CD1c-positive myeloid dendritic cell (primary cell): ENCODE data around the gene GABBR2.
A peak's percentile ranks its signal among the peaks of the same experiment; 100 is the strongest.

Experiments
- DNase-seq: peaks from one replicate; pipeline ENCODE4 v3.0.0-alpha.2; 2016; ENCODE audit errors: extremely low spot score

GABBR2 gene

DNA sequence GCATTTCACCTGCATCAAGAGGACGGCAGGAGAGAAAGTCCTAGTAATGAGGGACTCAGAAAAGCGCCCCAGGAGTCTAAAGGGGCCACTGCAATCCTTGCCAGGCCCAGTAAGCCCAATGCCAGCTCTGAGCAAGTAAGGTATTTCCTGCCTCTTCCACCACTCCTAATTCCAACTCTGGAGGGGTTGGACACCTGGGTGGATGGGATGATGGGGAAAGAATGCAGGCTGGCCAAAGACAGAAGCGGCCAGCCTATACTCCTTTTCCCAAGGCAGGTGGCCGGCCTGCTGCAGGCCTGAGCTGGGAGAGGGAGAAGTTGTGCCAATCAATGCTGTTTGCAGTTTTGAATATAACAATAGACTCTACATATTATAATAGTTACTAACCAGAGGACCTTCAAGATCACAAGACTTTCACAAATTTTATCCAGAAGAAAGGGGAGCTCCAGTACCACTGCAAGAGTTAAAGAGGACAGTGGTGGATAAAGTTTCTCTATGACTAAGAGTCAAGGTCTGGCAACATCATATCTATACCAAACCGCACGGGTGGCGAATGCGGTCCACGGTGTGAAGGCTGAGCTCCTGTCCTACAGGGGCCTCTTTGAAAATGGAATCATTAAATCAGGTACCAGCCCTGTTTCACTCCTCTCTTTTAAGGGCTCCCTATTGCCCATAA lies 338.3 kb downstream of the GABBR2 start:
- DNase-seq, result no peak

DNA sequence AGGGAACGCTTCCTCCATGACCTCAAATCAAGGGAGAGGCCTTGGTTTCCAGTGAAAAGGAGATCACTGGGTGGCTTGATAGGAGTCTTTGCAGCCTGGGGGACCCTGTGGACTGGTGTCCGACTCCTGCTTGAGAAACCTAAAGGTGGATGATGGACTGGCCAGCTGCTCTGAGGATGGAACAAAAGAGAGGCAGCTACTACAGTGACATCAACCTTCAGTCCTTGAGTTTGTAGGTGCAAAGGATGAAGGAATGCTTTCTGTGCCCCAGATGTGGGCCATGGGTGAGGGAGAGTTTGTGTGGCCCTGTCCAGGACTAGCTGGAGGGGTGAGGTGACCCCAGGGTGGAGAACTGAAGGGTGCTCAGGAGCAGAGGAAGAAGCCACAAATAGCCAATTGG lies 338.8 kb downstream of the GABBR2 start:
- no peak for DNase-seq

DNA sequence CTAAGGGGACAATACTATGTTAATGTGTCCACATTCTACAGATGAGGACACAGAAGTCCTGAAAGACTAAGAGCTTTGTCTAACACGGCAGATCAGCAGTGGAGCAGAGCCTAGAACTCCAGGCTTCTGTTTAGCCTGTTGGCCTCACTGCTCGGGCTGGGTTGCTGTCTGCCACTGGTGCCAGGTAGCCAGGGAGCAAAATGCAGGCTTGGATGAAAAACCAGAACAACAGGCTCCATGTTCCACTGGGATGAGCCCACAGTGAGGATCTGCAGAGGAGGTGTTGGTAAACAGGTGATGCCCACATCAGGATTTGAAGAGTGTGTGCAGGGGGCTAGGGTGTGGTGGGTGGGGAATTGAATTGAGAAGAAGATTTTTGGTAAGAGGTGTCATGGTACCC lies 339.3 kb downstream of the GABBR2 start:
- no peak for DNase-seq

DNA sequence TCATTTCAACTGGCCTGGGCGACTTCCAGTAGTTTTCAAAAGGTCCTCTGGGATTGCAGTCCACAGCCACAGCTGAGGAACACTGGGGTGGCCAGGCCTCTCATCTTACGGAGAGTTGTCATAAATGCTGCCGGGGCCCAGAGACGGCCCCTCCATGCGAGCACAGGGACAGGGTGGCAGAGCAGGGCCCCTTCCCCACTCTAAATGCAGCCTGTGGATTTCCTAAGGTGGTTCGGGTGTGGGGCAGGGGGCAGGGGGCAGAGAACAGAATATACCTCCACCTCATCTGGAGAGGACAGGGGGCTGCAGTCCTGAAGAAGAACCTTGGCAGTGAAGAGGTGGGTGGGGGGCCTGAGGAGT lies 339.7 kb downstream of the GABBR2 start:
- no peak for DNase-seq

DNA sequence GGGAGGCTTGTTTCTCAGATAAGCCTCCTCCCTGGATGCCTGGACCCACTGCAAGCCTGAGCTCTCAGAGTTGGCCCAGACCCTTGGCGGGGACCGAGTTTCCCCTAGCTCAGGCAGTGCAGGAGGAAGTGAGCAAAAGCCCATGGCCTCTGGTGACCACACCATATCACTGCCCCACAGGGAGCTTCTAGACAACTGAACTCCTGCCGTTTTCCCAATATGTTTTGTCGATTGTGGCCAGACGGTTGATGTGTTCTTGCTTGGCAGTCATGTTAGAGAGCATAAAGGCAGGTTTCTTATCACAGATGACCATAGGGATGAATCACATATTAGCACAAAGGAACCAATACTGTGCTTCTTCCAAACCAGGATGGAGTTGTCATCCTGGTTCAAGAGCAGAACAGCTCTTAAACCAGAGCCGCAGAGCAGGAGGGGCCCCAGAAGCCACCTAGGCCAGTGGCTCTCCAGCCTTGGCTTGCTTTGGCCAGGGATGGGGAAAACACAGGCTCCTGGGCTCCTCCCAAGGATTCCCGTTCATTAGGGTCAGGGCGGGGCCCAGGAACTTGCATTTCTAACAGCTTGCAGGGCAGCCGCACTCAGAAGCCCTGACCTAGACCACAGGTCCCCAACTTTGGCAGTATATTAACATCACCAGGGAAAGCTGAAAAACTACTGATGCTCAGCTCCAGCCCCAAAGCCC lies 340.2 kb downstream of the GABBR2 start:
- no peak for DNase-seq

DNA sequence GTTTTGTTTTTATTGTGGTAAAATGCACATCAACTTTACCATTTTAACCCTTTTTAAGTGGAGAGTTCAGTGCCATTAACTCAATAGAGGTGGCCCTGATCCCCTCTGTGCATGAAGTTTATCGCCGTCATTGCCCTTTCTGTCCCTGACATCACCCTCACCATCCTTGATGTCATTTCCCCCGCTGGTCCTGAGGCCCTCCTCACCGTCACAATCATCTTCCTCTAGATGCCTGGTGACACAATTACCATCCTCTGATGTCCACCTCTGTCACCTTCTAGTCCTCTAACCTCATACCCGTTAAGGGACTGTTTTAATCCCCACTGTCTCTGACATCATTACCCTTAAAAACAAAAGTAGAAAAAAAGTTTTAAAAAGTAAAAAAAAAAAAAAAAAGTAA lies 340.8 kb downstream of the GABBR2 start:
- no peak for DNase-seq

DNA sequence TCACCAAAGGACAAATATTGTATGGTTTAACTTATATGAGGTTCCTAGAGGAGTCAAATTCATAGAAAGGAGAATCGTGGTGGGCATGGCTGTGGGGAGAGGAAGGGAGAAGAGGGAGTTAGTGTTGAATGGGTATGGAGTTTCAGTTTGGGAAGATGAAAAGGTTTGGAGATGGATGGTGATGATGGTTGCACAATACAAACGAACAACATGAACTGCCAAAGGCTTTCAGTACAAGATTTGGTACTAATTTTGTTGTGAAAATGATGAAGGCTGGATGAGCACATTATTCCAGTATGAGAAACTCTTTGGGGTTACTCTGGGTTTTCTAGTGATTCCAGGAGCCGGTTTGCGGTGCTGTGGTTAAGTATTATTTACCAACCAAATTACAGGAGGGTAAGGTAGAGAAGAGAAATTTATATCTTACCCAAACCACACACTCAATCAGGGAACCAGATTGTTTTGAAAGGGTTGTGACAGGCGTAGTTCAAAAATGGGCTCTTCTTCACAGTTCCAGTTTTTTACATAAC lies 341.3 kb downstream of the GABBR2 start:
- no peak for DNase-seq

DNA sequence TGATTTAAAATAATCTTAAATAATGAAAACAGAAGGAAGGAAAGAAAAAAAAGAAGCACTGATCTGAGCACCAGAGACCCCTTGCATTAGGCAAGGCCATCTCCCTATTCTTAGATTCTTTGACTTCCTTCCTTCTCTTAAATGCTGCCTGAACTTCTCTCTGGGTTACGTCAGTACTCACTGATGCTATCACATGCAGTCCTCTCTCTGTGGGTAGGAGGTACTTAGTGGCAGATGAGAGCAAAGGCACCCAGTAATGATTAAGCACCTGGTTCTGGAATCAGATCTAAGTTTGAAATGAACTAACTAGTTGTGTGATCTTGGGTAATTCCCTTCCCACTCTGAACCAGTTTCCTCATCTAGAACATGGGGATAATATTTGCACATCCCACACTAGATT lies 343.0 kb downstream of the GABBR2 start:
- no peak for DNase-seq

DNA sequence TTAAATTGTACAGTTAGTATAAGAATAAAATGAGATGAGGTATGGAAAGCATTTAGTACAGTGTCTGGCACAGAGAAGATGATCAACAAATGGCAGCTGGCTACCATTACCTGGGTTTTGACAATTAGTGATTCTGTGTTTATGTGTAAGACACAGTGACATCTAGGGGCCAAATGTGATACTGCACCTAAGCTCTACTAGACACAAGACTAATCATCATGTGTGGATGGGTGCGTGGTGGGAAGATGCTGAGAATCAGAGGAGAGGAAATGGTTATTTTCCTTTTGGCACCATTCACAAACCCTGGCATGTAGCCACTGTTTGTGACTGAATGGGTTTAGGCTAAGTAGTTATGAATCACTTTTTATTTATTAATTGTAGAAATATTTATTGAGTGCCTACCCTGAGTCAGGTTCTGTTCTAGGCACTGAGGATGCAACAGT lies 343.5 kb downstream of the GABBR2 start:
- peak; percentile 19 for DNase-seq

DNA sequence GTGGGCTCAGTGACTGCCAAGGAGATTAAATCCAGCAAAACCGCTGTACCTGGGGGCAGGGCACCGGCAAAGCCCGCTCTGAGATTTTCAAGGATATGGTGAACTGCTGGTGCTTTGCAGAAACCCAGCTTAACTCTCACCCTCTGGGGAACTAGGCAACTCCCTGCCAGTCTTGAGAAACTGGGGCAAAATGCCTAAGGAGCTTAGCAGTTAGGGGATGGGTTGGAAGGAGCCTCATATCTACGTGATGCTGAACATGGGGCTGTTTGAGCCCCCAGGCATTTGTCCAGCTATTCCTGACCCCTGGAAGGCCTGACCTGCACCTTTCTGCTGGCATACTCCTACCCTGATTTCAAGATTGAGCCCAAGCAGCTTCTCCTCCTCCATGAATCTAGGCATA lies 344.6 kb downstream of the GABBR2 start:
- no peak for DNase-seq

DNA sequence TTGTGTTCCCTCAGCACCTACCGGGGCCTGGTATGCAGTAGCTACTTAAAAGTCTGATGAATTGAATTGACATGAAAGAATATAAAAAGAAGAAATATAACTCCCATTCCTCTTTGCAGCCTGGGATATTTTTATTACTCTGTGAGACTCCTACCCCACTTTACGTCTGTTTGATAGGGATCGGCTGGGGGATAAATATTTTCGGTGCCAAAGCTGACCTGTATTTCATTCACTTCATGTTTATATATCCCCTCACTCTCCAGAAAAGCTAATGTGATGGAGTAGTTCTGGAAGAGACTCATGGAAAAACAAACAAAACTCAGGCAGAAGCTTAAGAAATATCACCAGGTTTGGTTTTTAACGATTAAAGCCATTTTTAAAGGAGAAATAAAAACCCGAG lies 345.1 kb downstream of the GABBR2 start:
- no peak for DNase-seq

DNA sequence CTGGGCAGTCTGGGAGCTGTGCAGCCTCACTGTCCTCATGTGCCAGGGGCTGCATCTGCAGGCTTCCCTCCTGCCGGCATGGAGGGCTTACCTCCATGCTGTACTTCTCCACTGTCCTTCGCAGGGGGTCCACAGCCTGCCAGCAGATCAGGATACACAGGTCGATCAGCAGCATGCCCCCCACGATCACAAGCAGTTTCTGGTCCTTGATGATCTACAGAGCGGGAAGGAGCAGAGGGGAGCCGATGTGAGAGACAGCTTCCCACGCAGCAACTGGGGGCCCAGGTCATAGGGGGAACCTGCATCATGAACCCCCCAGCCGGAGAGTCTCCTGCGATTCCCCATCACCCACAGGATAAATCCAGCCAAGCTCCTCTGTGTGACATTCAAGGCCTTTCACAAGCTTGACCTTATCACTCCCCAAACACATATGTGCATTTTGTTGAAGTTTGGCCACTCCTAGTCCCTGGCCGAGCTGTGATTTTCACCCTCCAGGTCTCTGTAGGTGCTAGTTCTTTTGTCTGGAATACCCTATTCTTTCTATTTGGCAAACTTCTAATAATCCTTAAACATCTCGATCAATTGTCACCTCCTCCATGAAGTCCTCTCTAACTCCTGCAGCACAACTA lies 346.0 kb downstream of the GABBR2 start:
- no peak for DNase-seq

DNA sequence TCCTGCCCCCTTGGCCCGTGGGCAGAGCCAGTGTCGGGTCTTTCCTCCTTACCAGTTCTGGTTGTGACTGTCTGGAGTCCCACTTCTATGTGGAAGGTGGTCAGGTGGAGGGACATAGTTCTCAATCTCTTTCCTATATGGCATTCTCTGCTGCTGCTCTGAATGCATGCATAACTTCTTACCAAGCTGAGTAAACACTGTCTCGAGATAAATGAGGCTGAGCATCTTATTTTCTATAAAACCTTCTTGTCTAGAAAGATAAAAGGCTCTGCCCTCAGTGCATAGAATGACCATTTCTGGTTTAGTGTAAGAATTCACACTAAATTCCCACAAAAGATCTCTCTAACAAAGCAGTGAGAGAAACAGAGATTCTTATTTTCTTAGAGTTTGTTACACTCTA lies 347.1 kb downstream of the GABBR2 start:
- DNase-seq, result no peak

DNA sequence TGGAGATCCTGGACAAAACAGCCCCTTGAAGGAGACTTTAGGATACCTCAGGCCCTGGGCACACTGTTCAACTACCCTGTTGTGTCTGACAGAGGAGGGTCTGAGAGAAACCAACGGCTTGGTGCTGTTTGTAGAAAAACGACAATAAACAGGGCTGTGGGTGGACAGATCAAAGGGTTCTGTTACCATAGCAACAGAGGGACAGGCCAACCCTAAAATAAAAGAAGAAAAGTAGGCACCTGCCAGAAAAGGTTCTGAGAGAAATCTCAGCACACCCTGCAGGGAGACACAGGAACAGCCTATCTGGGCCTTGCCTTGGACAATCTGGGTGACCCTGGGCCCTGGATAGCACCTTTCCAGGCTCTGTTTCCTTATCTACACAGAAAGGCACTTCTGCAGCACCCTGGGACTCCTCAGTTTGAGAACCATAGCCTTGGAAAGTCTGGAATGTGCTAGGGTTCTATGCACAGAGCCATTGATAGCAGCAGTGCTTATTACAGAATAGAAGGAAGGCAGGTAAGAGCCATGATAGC lies 348.5 kb downstream of the GABBR2 start:
- no peak for DNase-seq

DNA sequence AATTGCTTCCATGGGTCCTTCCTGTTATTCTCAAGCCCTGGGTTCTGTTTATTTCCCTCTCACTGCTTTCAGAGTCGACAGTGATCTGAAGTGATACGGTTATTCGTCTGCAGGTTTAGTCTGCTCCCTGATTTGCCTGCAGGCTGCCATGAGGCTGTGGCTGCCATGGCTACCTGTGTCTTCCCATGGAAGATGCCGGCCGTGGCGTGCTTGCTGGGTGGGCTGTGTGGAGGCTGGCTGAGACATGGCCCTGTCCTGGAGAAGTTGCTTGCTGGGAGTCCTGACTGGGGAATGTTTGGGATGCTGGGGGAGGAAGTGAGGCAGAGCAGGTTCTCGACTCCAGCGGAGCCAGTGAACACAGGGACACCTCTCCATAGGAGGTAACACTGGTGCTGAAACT lies 349.2 kb downstream of the GABBR2 start:
- no peak for DNase-seq

DNA sequence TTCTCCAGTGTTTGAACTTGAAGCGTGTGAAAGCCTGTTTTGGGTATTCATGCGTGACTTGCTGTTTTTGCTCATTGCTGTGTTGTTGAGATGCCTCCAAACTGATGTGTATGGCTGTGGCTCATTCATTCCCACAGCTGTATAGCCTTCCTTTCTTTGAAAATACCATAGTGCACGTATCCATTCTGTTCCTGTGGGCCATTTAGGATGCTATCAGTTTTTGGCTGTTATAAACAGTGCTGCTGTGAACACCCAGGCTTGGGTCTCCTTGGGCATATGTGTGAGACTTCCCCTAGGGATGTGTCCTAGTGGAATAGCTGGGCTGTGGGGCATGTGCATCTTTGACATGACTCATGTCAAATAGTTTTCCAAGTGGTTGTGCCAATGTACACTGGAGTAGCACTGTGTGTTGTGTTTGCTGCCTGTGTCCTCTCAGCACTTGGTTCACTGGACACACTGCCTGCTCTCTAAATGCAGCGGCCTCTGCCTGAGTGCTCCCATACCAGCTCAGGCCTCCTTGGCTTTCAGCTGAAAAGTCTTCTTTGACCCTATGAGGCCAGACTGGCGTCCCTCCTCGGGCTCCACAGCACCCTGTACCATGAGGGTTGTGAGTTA lies 350.7 kb downstream of the GABBR2 start:
- DNase-seq, result no peak

DNA sequence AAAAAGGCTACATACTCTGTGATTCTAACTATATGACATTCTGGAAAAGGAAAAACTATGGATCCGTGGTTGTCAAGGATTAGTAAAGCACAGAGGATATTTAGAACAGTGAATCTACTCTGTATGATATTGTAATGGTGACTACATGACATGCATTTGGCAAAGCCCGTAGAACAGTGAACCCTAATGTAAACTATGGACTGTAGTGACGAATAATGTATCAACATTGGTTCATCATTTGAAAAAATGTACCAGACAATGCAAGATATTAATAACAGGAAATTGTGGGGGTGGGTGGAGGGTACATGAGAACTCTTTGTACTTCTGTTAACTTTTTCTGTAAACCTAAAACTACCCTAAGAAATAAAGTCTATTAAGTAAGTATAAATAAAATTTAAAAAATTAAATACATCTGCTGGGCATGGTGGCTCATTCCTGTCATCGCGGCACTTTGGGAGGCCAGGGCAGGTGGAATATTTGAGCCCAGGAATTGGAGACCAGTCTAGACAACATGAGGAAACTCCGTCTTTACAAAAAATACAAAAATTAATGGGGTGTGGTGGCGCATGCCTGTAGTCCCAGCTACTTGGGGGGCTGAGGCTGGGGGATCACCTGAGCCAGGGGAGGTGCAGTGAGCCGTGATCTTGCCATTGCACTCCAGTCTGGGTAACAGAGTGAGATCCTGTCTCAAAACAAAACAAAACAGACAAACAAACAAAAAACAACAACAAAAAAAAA lies 351.6 kb downstream of the GABBR2 start:
- DNase-seq, result no peak

DNA sequence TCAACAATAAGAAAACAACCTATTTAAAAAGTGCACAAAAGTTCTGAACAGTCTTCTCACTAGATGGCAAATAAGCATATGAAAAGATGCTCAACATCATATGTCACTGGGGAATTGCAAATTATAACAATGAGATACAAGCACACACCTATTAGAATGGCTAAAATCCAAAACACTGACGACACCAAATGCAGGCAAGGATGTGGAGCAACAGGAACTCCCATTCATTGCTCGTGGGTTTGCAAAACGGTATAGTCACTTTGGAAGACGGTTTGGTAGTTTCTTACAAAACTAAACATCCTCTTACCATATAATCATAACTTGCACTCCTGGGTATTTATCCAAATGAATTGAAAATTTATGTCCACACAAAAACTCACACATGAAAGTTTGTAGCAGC lies 352.4 kb downstream of the GABBR2 start:
- no peak for DNase-seq

DNA sequence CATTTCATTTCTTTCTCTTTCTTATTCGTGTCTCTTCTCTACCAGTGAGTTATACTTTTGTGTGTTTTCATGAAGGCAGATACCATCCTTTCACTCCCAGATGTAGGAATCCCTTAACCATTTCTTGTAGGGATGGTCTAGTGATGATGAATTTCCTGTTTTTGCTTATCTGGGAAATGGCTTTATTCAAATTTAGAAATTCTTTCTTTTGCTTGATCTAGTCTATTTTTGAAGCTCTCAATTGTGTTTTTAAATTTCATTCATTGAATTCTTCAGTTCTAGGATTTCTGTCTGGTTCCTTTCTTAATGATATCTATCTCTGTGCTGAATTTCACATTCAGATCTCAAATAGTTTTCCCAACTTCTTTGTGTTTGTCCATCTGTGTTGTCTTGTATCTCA lies 357.4 kb downstream of the GABBR2 start:
- DNase-seq, result no peak

DNA sequence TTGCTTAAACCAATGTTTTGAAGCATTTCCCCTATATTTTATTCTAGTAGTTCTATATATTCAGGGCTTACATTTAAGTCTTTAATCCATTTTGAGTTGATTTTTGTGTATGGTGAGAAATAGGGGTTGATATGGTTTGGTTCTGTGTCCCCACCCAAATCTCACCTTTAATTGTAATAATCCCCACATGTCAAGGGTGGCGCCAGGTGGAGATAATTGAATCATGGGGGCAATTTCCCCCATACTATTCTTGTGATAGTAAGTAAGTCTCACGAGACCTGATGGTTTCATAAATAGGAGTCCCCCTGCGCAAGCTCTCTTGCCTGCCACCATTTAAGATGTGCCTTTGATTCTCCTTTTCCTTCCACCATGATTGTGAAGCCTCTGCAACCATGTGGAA lies 361.1 kb downstream of the GABBR2 start:
- DNase-seq, result no peak

DNA sequence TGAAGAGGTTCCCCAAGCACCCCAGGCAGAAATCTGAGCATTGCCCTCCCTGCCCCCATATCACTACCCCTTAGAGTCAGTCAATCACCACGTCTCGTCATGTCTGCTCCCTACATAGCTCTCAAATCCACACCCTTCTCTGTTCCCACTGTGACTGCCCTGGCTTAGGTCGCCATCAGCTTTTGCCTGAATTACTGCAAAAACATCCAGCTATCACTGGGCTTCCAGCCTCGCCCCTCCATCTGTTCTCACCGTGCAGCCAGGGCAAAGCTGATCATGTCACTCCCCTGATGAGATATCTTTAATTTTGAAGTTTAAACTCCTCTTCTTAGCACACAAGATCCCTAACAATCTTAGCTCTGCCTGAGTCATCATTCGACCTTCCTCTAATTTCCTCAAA lies 363.7 kb downstream of the GABBR2 start:
- DNase-seq, result no peak

DNA sequence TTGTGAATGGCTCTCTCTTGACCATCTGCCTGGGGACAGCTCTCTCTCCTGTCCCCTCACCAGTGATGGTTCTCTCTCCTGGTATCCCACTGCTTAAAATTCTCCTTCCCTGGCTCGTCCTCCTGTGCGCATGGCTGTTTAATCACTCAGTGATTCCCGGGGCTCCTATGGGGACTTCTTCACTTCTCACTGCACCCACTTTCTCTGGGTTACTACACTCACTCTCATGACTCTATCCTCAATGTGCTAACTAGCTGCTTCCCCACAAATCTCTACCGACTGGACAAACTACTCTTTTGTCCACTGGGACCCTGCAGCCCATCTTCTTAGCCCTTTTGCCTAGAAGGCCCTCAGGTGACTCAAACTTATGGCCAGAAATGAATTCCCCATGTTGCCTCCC lies 364.2 kb downstream of the GABBR2 start:
- no peak for DNase-seq
